Colonic mucosa (tissue), 4 donors: ENCODE data around the gene ACSS3. TPM values are rescaled to one million over a fixed set of nuclear protein-coding genes. Genes with fewer than 3 reads are reported as not detected.

Source experiments
- DNase-seq: peaks from one replicate; pipeline ENCODE4 v3.0.0-alpha.2; 2020
- H3K27ac ChIP-seq: fragments of 200-600 bp; one replicate; pipeline ENCODE4 v1.8.0; 2021
- H3K27me3 ChIP-seq: fragments of 200-600 bp; one replicate; pipeline ENCODE4 v1.8.0; 2021
- H3K36me3 ChIP-seq: fragments of 200-600 bp; one replicate; pipeline ENCODE4 v1.8.0; 2021
- H3K4me1 ChIP-seq: fragments of 200-600 bp; one replicate; pipeline ENCODE4 v1.8.0; 2021; ENCODE audit warnings: mild to moderate bottlenecking
- H3K4me3 ChIP-seq: fragments of 200-600 bp; one replicate; pipeline ENCODE4 v1.8.0; 2021
- H3K9ac ChIP-seq, 2 donors: one replicate each; pipeline ENCODE4 v1.7.0; 2013; ENCODE audit warnings: control low read depth in 2 of 2, low read depth in 2 of 2, low read length in 2 of 2
- H3K9me3 ChIP-seq: fragments of 200-600 bp; one replicate; pipeline ENCODE4 v1.8.0; 2021
- intact Hi-C: fragments of 100-400 bp; cut with DNase I; formaldehyde crosslinking; loops from one replicate; pipeline ENCODE4 v1.14.1; 2022
- microRNA-seq: library from miRNA; unstranded; fragments of <30 nt; microRNA quantifications from one replicate; pipeline ENCODE4, GENCODE V29; 2019
- total RNA-seq, 2 donors: library from RNA; stranded (reverse); fragmentation: NEBNext Ultra II Directional in 1 of 2; extraction: Animal tissue kit (Norgen Biotek cat#: 25700) in 1 of 2; gene quantifications; one replicate each; pipeline ENCODE4 v1.2.1, GENCODE V29; 2021
- TF ChIP-seq, protein P1 (sequence below): fragments of 200-600 bp; IDR thresholded peaks from one replicate; pipeline ENCODE4 v1.8.0; 2022; ENCODE audit warnings: antibody characterized with exemption, mild to moderate bottlenecking
- donor health status: healthy.
- donor health status: DM: no; HTN: no; CAD: no.
- donor health status: DM: no; HTN: no; CAD: no.

The ACSS3 gene
- total RNA-seq, 2 donors from 2014 or later, result 0.77 to 1.6 TPM

DNA sequence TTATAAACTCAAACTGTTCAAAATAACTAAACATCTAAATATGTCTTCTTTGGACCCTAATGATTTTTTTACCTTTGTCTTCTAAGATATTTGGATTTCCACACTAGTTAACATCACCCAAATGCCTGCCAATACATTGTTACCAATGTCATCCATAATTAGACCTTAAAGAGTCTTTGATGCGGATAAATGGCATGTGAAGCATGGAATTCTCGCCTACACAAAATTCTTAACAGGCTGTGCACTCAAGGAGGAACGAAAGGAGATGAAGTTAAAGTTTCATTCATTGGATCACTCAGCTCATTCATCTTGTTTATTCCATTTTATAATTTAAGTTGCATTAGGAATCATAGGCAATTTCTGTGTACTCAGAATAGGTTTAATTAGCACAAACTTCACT, 219.7 kb downstream of the ACSS3 start:
- H3K27ac ChIP-seq, result no peak overlapping the region
- H3K4me3 ChIP-seq, result no peak overlapping the region
- no peak for DNase-seq
- H3K36me3 ChIP-seq, result no peaks in the 10 kb centered on the region
- H3K9me3 ChIP-seq, result no peaks in the 10 kb centered on the region
- TF ChIP-seq, protein P1, sequence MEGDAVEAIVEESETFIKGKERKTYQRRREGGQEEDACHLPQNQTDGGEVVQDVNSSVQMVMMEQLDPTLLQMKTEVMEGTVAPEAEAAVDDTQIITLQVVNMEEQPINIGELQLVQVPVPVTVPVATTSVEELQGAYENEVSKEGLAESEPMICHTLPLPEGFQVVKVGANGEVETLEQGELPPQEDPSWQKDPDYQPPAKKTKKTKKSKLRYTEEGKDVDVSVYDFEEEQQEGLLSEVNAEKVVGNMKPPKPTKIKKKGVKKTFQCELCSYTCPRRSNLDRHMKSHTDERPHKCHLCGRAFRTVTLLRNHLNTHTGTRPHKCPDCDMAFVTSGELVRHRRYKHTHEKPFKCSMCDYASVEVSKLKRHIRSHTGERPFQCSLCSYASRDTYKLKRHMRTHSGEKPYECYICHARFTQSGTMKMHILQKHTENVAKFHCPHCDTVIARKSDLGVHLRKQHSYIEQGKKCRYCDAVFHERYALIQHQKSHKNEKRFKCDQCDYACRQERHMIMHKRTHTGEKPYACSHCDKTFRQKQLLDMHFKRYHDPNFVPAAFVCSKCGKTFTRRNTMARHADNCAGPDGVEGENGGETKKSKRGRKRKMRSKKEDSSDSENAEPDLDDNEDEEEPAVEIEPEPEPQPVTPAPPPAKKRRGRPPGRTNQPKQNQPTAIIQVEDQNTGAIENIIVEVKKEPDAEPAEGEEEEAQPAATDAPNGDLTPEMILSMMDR, result no peak
- no peak overlapping the region for H3K9ac ChIP-seq
- no peaks in the 10 kb centered on the region for H3K4me1 ChIP-seq
- H3K27me3 ChIP-seq, result no peaks in the 10 kb centered on the region
- intact Hi-C loops, result no loop called here

DNA sequence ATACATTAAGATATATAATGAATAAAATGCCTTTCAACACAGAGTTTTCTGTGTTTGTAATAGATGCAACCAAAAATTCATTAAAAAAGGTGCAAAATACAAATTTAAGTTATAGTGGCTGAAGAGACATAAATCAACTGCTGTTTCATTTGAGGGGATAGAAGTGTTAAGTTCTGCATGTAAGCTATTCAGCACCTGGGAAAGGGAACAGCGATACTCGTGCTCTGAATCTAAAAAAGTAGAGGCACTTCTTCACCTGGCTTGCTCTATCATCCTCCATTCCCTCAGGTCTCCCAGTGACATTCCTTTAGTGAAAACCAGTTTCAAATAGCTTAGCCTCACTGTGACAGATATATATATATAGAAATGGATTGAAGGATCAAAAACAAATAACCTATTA, 222.6 kb downstream of the ACSS3 start:
- intact Hi-C loops, result no loop called here
- TF ChIP-seq, protein P1, result no peak
- Histone ChIP-seq H3K36me3 (no peaks in the 10 kb centered on the region), H3K4me3 (no peak overlapping the region), H3K4me1 (no peaks in the 10 kb centered on the region), H3K27me3 (no peaks in the 10 kb centered on the region), H3K9me3 (no peaks in the 10 kb centered on the region), H3K9ac (no peak overlapping the region), H3K27ac (no peak overlapping the region)
- no peak for DNase-seq

DNA sequence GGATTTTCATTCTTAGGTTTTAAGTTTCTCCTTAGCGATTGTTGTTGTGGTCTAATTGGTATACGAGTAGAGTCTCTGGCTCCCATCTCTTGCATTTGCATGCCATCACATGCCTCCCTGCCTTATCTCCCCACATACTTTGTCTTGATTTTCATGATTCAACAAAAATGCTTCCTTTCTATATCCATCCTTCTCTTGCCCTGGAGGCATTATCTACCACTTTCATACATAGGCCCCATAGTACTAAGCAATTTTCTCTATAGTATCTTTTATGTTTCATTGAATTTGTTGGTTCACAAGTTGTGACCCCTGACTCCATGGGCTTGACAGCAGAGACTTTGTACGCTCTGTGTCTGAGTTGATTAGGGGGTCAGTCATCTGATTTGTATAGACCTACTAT, 226.1 kb downstream of the ACSS3 start:
- Histone ChIP-seq H3K27me3 (no peaks in the 10 kb centered on the region), H3K36me3 (no peaks in the 10 kb centered on the region), H3K4me3 (no peak overlapping the region), H3K27ac (no peak overlapping the region), H3K9me3 (no peaks in the 10 kb centered on the region), H3K9ac (no peak overlapping the region), H3K4me1 (no peaks in the 10 kb centered on the region)
- TF ChIP-seq, protein P1, result no peak
- DNase-seq, result no peak
- intact Hi-C loops, result no loop called here

Small RNA genes within 50 kb of the gene (microRNA-seq; reads per million reads assigned to microRNA genes)
- gene MIR4699, result not detected

Other genes starting within 250 kb of the ACSS3 start
- gene LIN7A, start 140.1 kb upstream of the ACSS3 start, total RNA-seq, result 1 to 10 TPM in 1 of 2 donors, under 1 TPM in 1; 0.17 to 1.8 TPM